Breast epithelium (tissue), 3 donors: Measurements from ENCODE around the gene DOCK3.

ENCODE experiments used
- POLR2AphosphoS5 ChIP-seq, 3 donors: sonication (generic); formaldehyde crosslinking; IDR thresholded peaks; one replicate each; pipeline ENCODE4 v1.6.1; 2017; ENCODE audit warnings: antibody characterized with exemption in 3 of 3
- TF ChIP-seq, protein P1 (sequence below), 3 donors: fragments of 450-650 bp; IDR thresholded peaks; one replicate each; pipeline ENCODE4 v1.5.1; 2016 to 2017; ENCODE audit warnings: antibody characterized with exemption in 3 of 3, mild to moderate bottlenecking in 3 of 3, moderate library complexity in 3 of 3

DNA sequence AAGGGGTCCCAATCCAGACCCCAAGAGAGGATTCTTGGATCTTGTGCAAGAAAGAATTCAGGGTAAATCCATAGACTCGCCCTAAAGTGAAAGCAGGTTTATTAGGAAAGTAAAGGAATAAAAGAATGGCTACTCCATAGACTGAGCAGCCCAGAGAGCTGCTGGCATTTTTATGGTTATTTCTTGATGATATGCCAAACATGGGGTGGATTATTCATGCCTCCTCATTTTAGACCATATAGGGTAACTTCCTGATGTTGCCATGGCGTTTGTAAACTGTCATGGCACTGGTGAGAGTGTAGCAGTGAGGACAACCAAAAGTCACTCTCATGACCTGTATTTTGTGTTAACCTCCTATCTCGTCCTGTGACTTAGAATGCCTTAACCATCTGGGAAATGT is 142.2 kb downstream of the DOCK3 start:
- TF ChIP-seq, protein P1, sequence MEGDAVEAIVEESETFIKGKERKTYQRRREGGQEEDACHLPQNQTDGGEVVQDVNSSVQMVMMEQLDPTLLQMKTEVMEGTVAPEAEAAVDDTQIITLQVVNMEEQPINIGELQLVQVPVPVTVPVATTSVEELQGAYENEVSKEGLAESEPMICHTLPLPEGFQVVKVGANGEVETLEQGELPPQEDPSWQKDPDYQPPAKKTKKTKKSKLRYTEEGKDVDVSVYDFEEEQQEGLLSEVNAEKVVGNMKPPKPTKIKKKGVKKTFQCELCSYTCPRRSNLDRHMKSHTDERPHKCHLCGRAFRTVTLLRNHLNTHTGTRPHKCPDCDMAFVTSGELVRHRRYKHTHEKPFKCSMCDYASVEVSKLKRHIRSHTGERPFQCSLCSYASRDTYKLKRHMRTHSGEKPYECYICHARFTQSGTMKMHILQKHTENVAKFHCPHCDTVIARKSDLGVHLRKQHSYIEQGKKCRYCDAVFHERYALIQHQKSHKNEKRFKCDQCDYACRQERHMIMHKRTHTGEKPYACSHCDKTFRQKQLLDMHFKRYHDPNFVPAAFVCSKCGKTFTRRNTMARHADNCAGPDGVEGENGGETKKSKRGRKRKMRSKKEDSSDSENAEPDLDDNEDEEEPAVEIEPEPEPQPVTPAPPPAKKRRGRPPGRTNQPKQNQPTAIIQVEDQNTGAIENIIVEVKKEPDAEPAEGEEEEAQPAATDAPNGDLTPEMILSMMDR (IDR thresholded peaks at IDR 0.05), result no peak
- TF ChIP-seq POLR2AphosphoS5 (IDR thresholded peaks at IDR 0.05), result no peak
